Hair follicular keratinocyte (primary cell): Measurements from ENCODE around the gene SLC35B4. TPM values are rescaled to one million over a fixed set of nuclear protein-coding genes. Genes with fewer than 3 reads are reported as not detected.

Experiments used
- total RNA-seq: library from RNA; depleted of rRNA; stranded (reverse); fragments of >200 nt; gene quantifications from 2 replicates; pipeline ENCODE4 v1.2.3, GENCODE V29; 2015

Gene SLC35B4
- total RNA-seq: 7.0 and 9.4 TPM in 2 replicates

GRCh38 chr7:134316539-134317344 is at the start of gene SLC35B4:
Gene SLC35B4 (minus strand): TSS chr7:134316930. CDS start chr7:134316751, 179 bp downstream.

Other genes starting within 250 kb of the SLC35B4 start
- 0.04 TPM in 1 of 2 replicates, not detected in the other for gene LRGUK, start 189.6 kb downstream of the SLC35B4 start, total RNA-seq
- 47.8 and 69.2 TPM in 2 replicates for gene AKR1B1, start 142.2 kb upstream of the SLC35B4 start, total RNA-seq
- gene AKR1B10, start 210.6 kb upstream of the SLC35B4 start, total RNA-seq: 0.27 and 0.86 TPM in 2 replicates
- not detected in 2 replicates for gene AKR1B15, start 232.2 kb upstream of the SLC35B4 start, total RNA-seq